ENCODE data around the gene DOCK6.

The DOCK6 gene

GRCh38 chr19:11177592-11177991, 84.7 kb downstream of the DOCK6 start:
- TF ChIP-seq CTCF (IDR thresholded peaks at IDR 0.05; ENCODE audit: low read depth, low read length): no peak

DNA sequence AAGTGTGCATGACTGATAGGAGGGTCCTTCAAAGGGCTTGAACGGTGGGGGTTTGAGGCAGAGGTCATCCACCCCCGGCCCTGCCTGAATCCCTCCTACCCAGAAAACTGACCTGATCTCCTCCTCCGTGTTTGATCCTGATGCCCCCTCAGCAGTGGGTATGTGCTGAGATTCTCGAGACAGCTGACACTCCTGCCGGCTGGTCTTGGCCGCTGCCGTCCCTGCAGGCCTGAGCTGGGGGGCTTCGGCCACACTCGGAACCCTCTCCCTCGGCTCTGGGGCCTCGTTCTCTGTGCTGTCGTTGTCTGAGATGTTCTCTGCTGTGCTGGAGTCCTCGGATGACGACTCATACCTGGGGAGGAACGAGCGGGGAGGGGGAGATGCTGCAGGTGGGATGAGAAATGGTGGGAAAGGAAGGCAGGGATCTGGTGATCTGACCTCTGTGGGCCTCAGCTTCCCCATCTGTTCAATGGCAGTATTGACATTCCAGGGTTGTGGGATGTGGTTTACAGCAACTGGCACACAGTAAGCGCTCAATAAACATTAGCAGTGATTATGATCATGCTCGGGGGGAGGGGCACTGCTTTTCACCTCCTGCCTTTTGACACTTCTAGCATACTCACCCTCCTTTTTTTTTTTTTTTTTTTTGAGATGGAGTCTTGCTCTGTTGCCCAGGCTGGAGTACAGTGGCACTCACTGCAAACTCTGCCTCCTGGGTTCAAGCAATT, 85.7 kb downstream of the DOCK6 start:
- no peak for TF ChIP-seq CTCF (IDR thresholded peaks at IDR 0.05; ENCODE audit: low read depth, low read length)
- DNase-seq (ENCODE audit: extremely low read depth, low read depth): no peak

More at GRCh38 chr19:11177592-11177991, 84.7 kb downstream of the DOCK6 start:
- no peak for DNase-seq (ENCODE audit: extremely low read depth, low read depth)

GRCh38 chr19:11175920-11176319, 86.4 kb downstream of the DOCK6 start:
- no peak for DNase-seq (ENCODE audit: extremely low read depth, low read depth)
- no peak for TF ChIP-seq CTCF (IDR thresholded peaks at IDR 0.05; ENCODE audit: low read depth, low read length)

DNA sequence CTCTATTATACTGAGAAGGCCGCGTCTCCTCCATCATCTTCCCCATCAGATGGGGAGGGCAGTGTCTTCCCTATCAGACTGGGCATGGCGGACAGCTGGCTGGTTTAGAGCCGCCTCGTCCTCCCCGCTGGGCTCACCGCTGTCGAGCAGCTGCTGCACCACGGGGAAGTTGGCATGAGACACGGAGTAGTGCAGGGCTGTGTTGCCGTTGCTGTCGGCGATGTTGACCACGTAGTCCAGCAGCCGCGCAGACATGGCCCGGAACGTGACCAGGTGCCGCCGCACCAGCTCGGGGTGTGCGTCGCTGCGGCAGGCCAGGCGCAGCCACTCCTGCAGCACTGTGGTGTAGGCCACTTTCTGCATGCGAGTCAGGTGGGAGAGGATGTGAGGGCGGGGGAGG, 88.0 kb downstream of the DOCK6 start:
- no peak for TF ChIP-seq CTCF (IDR thresholded peaks at IDR 0.05; ENCODE audit: low read depth, low read length)
- no peak for DNase-seq (ENCODE audit: extremely low read depth, low read depth)

DNA sequence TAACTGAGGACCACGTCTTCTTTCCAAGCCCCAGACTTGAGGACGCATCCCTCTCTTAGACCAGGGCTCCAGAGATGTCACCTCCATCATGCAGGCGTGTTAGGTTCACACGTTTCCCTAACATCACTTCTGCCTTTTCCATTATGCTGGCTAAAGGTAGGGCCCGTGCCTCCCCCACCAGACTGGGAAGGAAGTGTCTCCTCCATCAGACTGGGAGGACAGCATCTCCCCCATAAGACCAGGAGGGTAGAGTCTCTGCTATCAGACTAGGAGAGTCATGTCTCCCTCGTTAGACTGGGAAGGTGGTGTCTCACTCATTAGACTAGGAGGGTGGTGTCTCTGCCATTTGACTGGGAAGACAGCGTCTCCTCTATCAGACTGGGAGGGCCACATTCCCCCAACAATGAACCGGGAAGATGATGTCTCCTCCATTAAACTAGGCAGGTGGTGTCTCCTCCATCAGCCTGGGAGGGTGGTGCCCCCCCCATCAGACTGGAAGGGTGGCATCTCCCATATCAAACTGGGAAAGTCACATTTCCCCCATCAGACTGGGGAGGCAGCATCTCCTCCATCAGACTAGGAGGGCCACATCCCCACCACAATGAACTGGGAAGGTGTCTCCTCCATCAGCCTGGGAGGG, 88.7 kb downstream of the DOCK6 start:
- no peak for TF ChIP-seq CTCF (IDR thresholded peaks at IDR 0.05; ENCODE audit: low read depth, low read length)
- DNase-seq (ENCODE audit: extremely low read depth, low read depth): no peak

- no peak for TF ChIP-seq CTCF (IDR thresholded peaks at IDR 0.05; ENCODE audit: low read depth, low read length)
- no peak for DNase-seq (ENCODE audit: extremely low read depth, low read depth)
These were observed 89.7 kb downstream of the DOCK6 start for GRCh38 chr19:11172576-11172975.

DNA sequence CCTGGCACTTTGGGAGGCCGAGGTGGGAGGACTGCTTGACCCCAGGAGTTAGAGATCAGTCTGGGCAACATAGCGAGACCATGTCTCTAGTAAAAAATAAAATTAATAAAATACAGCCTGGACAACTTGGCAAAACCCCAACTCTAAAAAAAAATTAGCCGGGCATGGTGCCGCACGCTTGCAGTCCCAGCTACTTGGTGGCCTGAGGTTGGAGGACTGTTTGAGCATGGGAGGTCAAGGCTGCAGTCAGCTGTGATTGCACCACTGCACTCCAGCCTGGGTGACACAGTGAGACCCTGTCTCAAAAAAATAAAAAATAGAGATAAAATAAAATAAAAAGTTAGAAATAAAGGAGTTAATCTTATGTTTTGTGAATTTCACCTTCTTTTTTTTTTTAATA, 91.2 kb downstream of the DOCK6 start:
- no peak for DNase-seq (ENCODE audit: extremely low read depth, low read depth)
- no peak for TF ChIP-seq CTCF (IDR thresholded peaks at IDR 0.05; ENCODE audit: low read depth, low read length)
